ENCODE data around the gene ESRRA.
A peak's percentile ranks its signal among the peaks of the same experiment; 100 is the strongest.
"Not testable (repeated sequence)": the region's sequence is repeated elsewhere in the genome, so short reads cannot be mapped to it uniquely, and the experiment has no call there.

Gene ESRRA

GRCh38 chr11:64291752-64292459, 13.4 kb upstream of the ESRRA start:
- no peak for DNase-seq (ENCODE audit: low read depth in 3 of 3)

- DNase-seq (ENCODE audit: low read depth in 3 of 3), result no peak
Observed at GRCh38 chr11:64292460-64293254, 12.7 kb upstream of the ESRRA start.

- DNase-seq (ENCODE audit: low read depth in 3 of 3), result no peak
Observed at GRCh38 chr11:64294774-64295173, 10.6 kb upstream of the ESRRA start.

GRCh38 chr11:64295760-64296159, 9.6 kb upstream of the ESRRA start:
- no peak for DNase-seq (ENCODE audit: low read depth in 3 of 3)

- no peak for DNase-seq (ENCODE audit: low read depth in 3 of 3)
Observed at GRCh38 chr11:64296236-64296635, 9.1 kb upstream of the ESRRA start.

- no peak for DNase-seq (ENCODE audit: low read depth in 3 of 3)
Observed at GRCh38 chr11:64296830-64297698, 8.3 kb upstream of the ESRRA start.

GRCh38 chr11:64297699-64298358, 7.5 kb upstream of the ESRRA start:
- no peak for DNase-seq (ENCODE audit: low read depth in 3 of 3)

GRCh38 chr11:64298966-64299846, 6.1 kb upstream of the ESRRA start:
- DNase-seq (ENCODE audit: low read depth in 3 of 3), result no peak

GRCh38 chr11:64299847-64300648, 5.3 kb upstream of the ESRRA start, which contains the start of gene CATSPERZ:
Gene CATSPERZ (plus strand): TSS chr11:64300358. CDS start chr11:64300411, 53 bp downstream.
- DNase-seq (ENCODE audit: low read depth in 3 of 3), result no peak

- no peak for DNase-seq (ENCODE audit: low read depth in 3 of 3)
Observed at GRCh38 chr11:64303109-64304031, 2.0 kb upstream of the ESRRA start.

GRCh38 chr11:64304032-64304315, 1.4 kb upstream of the ESRRA start:
- DNase-seq (ENCODE audit: low read depth in 3 of 3), result no peak

GRCh38 chr11:64304316-64305072, 830 bp upstream of the ESRRA start:
- DNase-seq (ENCODE audit: low read depth in 3 of 3), result peak; percentile 89 to 97 (median 90)

- DNase-seq (ENCODE audit: low read depth in 3 of 3), result peak; percentile 41 to 75 (median 41)
Observed at GRCh38 chr11:64305691-64306562, 603 bp downstream of the ESRRA start.

GRCh38 chr11:64306563-64306875, 1.2 kb downstream of the ESRRA start:
- no peak for DNase-seq (ENCODE audit: low read depth in 3 of 3)

- no peak for DNase-seq (ENCODE audit: low read depth in 3 of 3)
Observed at GRCh38 chr11:64306876-64307622, 1.7 kb downstream of the ESRRA start.

- DNase-seq (ENCODE audit: low read depth in 3 of 3), result not testable (repeated sequence)
Observed at GRCh38 chr11:64307795-64308194, 2.5 kb downstream of the ESRRA start.

GRCh38 chr11:64312947-64313346, 7.6 kb downstream of the ESRRA start:
- no peak for DNase-seq (ENCODE audit: low read depth in 3 of 3)
